Osteoblast (primary cell): ENCODE results near the gene MED16. TPM values are rescaled to one million over a fixed set of nuclear protein-coding genes. Genes with fewer than 3 reads are reported as not detected.

Source experiments
- DNase-seq: peaks from one replicate; pipeline ENCODE4 v3.0.0; 2011; ENCODE audit warnings: low spot score, mixed read lengths; ENCODE audit not compliant: insufficient read length; ENCODE audit errors: missing footprints
- H2AFZ ChIP-seq: 2 replicates; pipeline ENCODE4 v1.6.0; 2011; ENCODE audit warnings: mild to moderate bottlenecking, low read length
- H3K27ac ChIP-seq: 2 replicates; pipeline ENCODE4 v1.5.1; 2011; ENCODE audit warnings: mild to moderate bottlenecking, low read depth, low read length, moderate library complexity
- H3K27me3 ChIP-seq: 2 replicates; pipeline ENCODE4 v1.6.0; 2012; ENCODE audit warnings: mild to moderate bottlenecking, control low read depth, inconsistent platforms, low read length, moderate library complexity; ENCODE audit not compliant: insufficient read depth
- H3K36me3 ChIP-seq: 2 replicates; pipeline ENCODE4 v1.5.1; 2011; ENCODE audit warnings: mild to moderate bottlenecking, low read length, control low read depth, moderate library complexity; ENCODE audit not compliant: insufficient read depth
- H3K4me1 ChIP-seq: 2 replicates; pipeline ENCODE4 v1.5.1; 2011; ENCODE audit warnings: mild to moderate bottlenecking, low read length, control low read depth, moderate library complexity; ENCODE audit not compliant: insufficient read depth
- H3K4me2 ChIP-seq: 2 replicates; pipeline ENCODE4 v1.6.0; 2011; ENCODE audit warnings: mild to moderate bottlenecking, low read length; ENCODE audit not compliant: insufficient read depth
- H3K4me3 ChIP-seq: fragments of 200-600 bp; sonication (generic); 3 replicates; pipeline ENCODE4 v1.5.1; 2012; ENCODE audit warnings: mild to moderate bottlenecking, low read length, inconsistent platforms; ENCODE audit not compliant: insufficient read depth
- H3K79me2 ChIP-seq: 2 replicates; pipeline ENCODE4 v1.6.0; 2012; ENCODE audit warnings: mild to moderate bottlenecking, low read length, control low read depth, inconsistent platforms; ENCODE audit not compliant: insufficient read depth
- H3K9me3 ChIP-seq: 2 replicates; pipeline ENCODE4 v1.5.1; 2011; ENCODE audit warnings: low read depth, low read length, control low read depth
- H4K20me1 ChIP-seq: 2 replicates; pipeline ENCODE4 v1.6.0; 2012; ENCODE audit warnings: mild to moderate bottlenecking, low read length, control low read depth; ENCODE audit not compliant: insufficient read depth
- CTCF ChIP-seq: IDR thresholded peaks from 2 replicates; pipeline ENCODE4 v1.5.1; 2011; ENCODE audit warnings: mild to moderate bottlenecking, low read depth, low read length, moderate library complexity; ENCODE audit errors: extremely low read depth
- total RNA-seq: library from RNA; depleted of rRNA; stranded (reverse); fragments of >200 nt; gene quantifications from 2 replicates; pipeline ENCODE4 v1.2.3, GENCODE V29; 2012

Gene MED16
- total RNA-seq, 1 donor = 20.6 TPM

GRCh38 chr19:901216-902092 is 8.5 kb upstream of the MED16 start:
- no peaks in the 10 kb centered on the region for H3K27me3 ChIP-seq
- H3K36me3 ChIP-seq = peaks cover 14% of the 10 kb centered on the region
- H4K20me1 ChIP-seq = peaks cover 27% of the 10 kb centered on the region
- peaks cover 30% of the 10 kb centered on the region for H3K79me2 ChIP-seq
- H2AFZ ChIP-seq = no peak overlapping the region
- H3K4me1 ChIP-seq = no peaks in the 10 kb centered on the region
- no peak overlapping the region for H3K4me2 ChIP-seq
- no peak for DNase-seq
- no peaks in the 10 kb centered on the region for H3K9me3 ChIP-seq
- H3K4me3 ChIP-seq = no peak overlapping the region
- TF ChIP-seq CTCF = no peak
- H3K27ac ChIP-seq = no peak overlapping the region

GRCh38 chr19:900302-901111 is 7.5 kb upstream of the MED16 start:
- Histone ChIP-seq H3K9me3 (no peaks in the 10 kb centered on the region), H3K36me3 (peaks cover 14% of the 10 kb centered on the region), H3K27ac (no peak overlapping the region), H3K4me3 (no peak overlapping the region), H3K27me3 (no peaks in the 10 kb centered on the region), H3K4me1 (no peaks in the 10 kb centered on the region), H2AFZ (no peak overlapping the region), H4K20me1 (peaks cover 24% of the 10 kb centered on the region), H3K79me2 (peaks cover 28% of the 10 kb centered on the region), H3K4me2 (no peak overlapping the region)
- no peak for TF ChIP-seq CTCF
- peak; percentile 92 for DNase-seq

GRCh38 chr19:900043-900301 is 7.0 kb upstream of the MED16 start:
- TF ChIP-seq CTCF = no peak
- Histone ChIP-seq H3K4me1 (no peaks in the 10 kb centered on the region), H3K27ac (no peak overlapping the region), H4K20me1 (peaks cover 23% of the 10 kb centered on the region), H3K4me2 (no peak overlapping the region), H3K36me3 (peaks cover 14% of the 10 kb centered on the region), H2AFZ (no peak overlapping the region), H3K9me3 (no peaks in the 10 kb centered on the region), H3K4me3 (no peak overlapping the region), H3K27me3 (no peaks in the 10 kb centered on the region), H3K79me2 (peaks cover 26% of the 10 kb centered on the region)
- DNase-seq = no peak
